22Rv1 (cell line): ENCODE data around the gene SUMF1.

Source experiments
- CTCF ChIP-seq: fragments of 450-650 bp; IDR thresholded peaks from 2 replicates; pipeline ENCODE4 v1.5.1; 2017; ENCODE audit warnings: mild to moderate bottlenecking
- ZFX ChIP-seq: fragments of 450-650 bp; IDR thresholded peaks from 2 replicates; pipeline ENCODE4 v1.6.1; 2017; ENCODE audit warnings: antibody characterized with exemption, borderline replicate concordance

DNA sequence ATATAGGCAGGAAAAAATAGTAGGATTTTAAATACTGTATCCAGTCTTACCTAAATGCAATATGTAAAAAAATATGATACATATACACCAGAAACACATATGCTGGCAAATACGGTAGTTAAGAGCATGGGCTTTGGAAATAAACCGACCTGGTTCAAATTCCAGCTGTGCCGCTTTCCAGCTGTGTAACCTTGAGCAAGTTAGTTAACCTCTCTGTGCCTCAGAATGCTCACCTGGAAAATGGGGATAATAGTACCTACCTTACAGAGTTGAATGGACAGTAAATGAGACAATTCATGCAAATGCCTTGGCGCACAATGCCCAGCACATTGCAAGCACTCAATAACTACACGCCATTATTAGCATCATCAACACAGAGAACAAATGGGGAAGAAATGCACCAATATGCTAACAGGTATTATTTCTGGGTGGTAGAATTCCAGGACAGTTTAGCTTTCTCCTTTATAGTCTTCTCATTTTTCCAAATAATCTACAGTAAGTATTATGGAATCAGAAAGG, 50.6 kb downstream of the SUMF1 start:
- TF ChIP-seq CTCF = no peak
- TF ChIP-seq ZFX = no peak
